Fibroblast of lung (primary cell): ENCODE data around the gene TGFBR3. TPM values are rescaled to one million over a fixed set of nuclear protein-coding genes. Genes with fewer than 3 reads are reported as not detected.

Experiments used
- DNase-seq, 2 donors: peaks; one replicate each; pipeline versions ENCODE4 v3.0.0 to v3.0.0-alpha.2; 2010; ENCODE audit warnings: low read depth in 2 of 2
- H2AFZ ChIP-seq: 2 replicates; pipeline ENCODE4 v1.5.1; 2012; ENCODE audit warnings: low read length, control low read depth, inconsistent platforms
- H3K27ac ChIP-seq: 2 replicates; pipeline ENCODE4 v1.5.1; 2011; ENCODE audit warnings: low read length, control low read depth; ENCODE audit not compliant: insufficient read depth
- H3K27me3 ChIP-seq: 2 replicates; pipeline ENCODE4 v1.5.1; 2011; ENCODE audit warnings: mild to moderate bottlenecking, low read length; ENCODE audit not compliant: control insufficient read depth, insufficient read depth
- H3K36me3 ChIP-seq: 2 replicates; pipeline ENCODE4 v1.5.1; 2011; ENCODE audit warnings: low read length; ENCODE audit not compliant: control insufficient read depth, insufficient read depth
- H3K4me1 ChIP-seq: 2 replicates; pipeline ENCODE4 v1.5.1; 2011; ENCODE audit warnings: low read length; ENCODE audit not compliant: control insufficient read depth, insufficient read depth; ENCODE audit errors: extremely low read depth
- H3K4me2 ChIP-seq: 2 replicates; pipeline ENCODE4 v1.5.1; 2011; ENCODE audit warnings: low read length, control low read depth; ENCODE audit not compliant: insufficient read depth; ENCODE audit errors: extremely low read depth
- H3K4me3 ChIP-seq, 4 experiments: fragments of 200-600 bp in 1 of 4; sonication (generic) in 1 of 4; replicated peaks in 1 of 4; 2 replicates each; pipeline ENCODE4 v1.5.1; 2011 to 2016; ENCODE audit warnings: low read length in 4 of 4, low read depth in 3 of 4, mild to moderate bottlenecking in 3 of 4, control low read depth in 2 of 4, inconsistent platforms in 1 of 4, mixed read lengths in 1 of 4; ENCODE audit not compliant: insufficient read depth in 1 of 4; ENCODE audit errors: control extremely low read depth in 1 of 4
- H3K79me2 ChIP-seq: 2 replicates; pipeline ENCODE4 v1.5.1; 2012; ENCODE audit warnings: mild to moderate bottlenecking, low read length, inconsistent platforms; ENCODE audit not compliant: control insufficient read depth, insufficient read depth
- H3K9ac ChIP-seq: 2 replicates; pipeline ENCODE4 v1.5.1; 2011; ENCODE audit warnings: mild to moderate bottlenecking, low read length, control low read depth; ENCODE audit not compliant: insufficient read depth
- H3K9me3 ChIP-seq: 2 replicates; pipeline ENCODE4 v1.5.1; 2012; ENCODE audit warnings: low read depth, low read length; ENCODE audit not compliant: control insufficient read depth, insufficient read depth
- H4K20me1 ChIP-seq: 2 replicates; pipeline ENCODE4 v1.5.1; 2011; ENCODE audit warnings: low read length; ENCODE audit not compliant: control insufficient read depth, insufficient read depth; ENCODE audit errors: extremely low read depth
- CTCF ChIP-seq, 2 donors: IDR thresholded peaks in 1 of 2; conservative IDR thresholded peaks in 1 of 2; 1 replicate in 1 of 2; 2 replicates in 1 of 2; pipeline ENCODE4 v1.5.1; 2011 to 2012; ENCODE audit warnings: low read length in 2 of 2, control low read depth in 1 of 2, inconsistent platforms in 1 of 2, low read depth in 1 of 2, mild to moderate bottlenecking in 1 of 2
- EZH2 ChIP-seq: IDR thresholded peaks from 2 replicates; pipeline ENCODE4 v1.5.1; 2012; ENCODE audit warnings: low read length, control low read depth, mild to moderate bottlenecking; ENCODE audit errors: missing control alignments
- polyA plus RNA-seq, 2 donors: library from polyadenylated mRNA; depleted of rRNA in 1 of 2; stranded (reverse) in 1 of 2; unstranded in 1 of 2; fragments of >200 nt; gene quantifications; 2 replicates each; pipeline ENCODE4 v1.2.1, GENCODE V29; 2011 to 2012; ENCODE audit warnings: missing spikeins in 1 of 2
- total RNA-seq: library from RNA; depleted of rRNA; stranded (reverse); fragments of >200 nt; gene quantifications from 2 replicates; pipeline ENCODE4 v1.2.1, GENCODE V29; 2014

The TGFBR3 gene
- total and polyA plus RNA-seq, 2 donors (not counting 1 experiment from before 2014, with no cell fraction given), result 68.3 to 98.1 TPM

GRCh38 chr1:91795591-91796389 is 90.2 kb downstream of the TGFBR3 start:
- H3K9ac ChIP-seq, result no peak overlapping the region
- H3K79me2 ChIP-seq, result peaks cover 5% of the 10 kb centered on the region
- no peak overlapping the region for H3K27ac ChIP-seq
- TF ChIP-seq CTCF (conservative IDR thresholded peaks at IDR 0.05 in 1 of 2, IDR thresholded peaks at IDR 0.05 in 1 of 2; ENCODE audit: low read depth in 1 of 2, low read length in 2 of 2) (no peak), EZH2 (no peak)
- H3K4me3 ChIP-seq, result no peak overlapping the region
- no peak overlapping the region for H2AFZ ChIP-seq
- peak overlapping the region; percentile 34 for H3K4me2 ChIP-seq
- peak; percentile 85 to 89 for DNase-seq
- no peaks in the 10 kb centered on the region for H3K27me3 ChIP-seq
- no peaks in the 10 kb centered on the region for H4K20me1 ChIP-seq
- peaks cover 17% of the 10 kb centered on the region for H3K4me1 ChIP-seq
- no peaks in the 10 kb centered on the region for H3K9me3 ChIP-seq
- no peaks in the 10 kb centered on the region for H3K36me3 ChIP-seq

GRCh38 chr1:91793877-91794276 is 92.1 kb downstream of the TGFBR3 start:
- Histone ChIP-seq H3K27me3 (no peaks in the 10 kb centered on the region), H3K36me3 (no peaks in the 10 kb centered on the region), H3K79me2 (peaks cover 5% of the 10 kb centered on the region), H3K27ac (no peak overlapping the region), H3K4me2 (no peak overlapping the region), H3K9me3 (no peaks in the 10 kb centered on the region), H3K9ac (no peak overlapping the region), H3K4me3 (no peak overlapping the region), H4K20me1 (no peaks in the 10 kb centered on the region), H2AFZ (no peak overlapping the region), H3K4me1 (peaks cover 14% of the 10 kb centered on the region)
- TF ChIP-seq CTCF (conservative IDR thresholded peaks at IDR 0.05 in 1 of 2, IDR thresholded peaks at IDR 0.05 in 1 of 2; ENCODE audit: low read depth in 1 of 2, low read length in 2 of 2) (no peak), EZH2 (no peak)
- no peak for DNase-seq

- Histone ChIP-seq H3K4me2 (no peak overlapping the region), H3K9ac (no peak overlapping the region), H3K4me1 (peaks cover 12% of the 10 kb centered on the region), H3K27ac (no peak overlapping the region), H3K79me2 (peaks cover 2% of the 10 kb centered on the region), H3K36me3 (no peaks in the 10 kb centered on the region), H3K9me3 (no peaks in the 10 kb centered on the region), H3K4me3 (no peak overlapping the region), H4K20me1 (no peaks in the 10 kb centered on the region), H2AFZ (no peak overlapping the region), H3K27me3 (no peaks in the 10 kb centered on the region)
- TF ChIP-seq EZH2 (no peak), CTCF (conservative IDR thresholded peaks at IDR 0.05 in 1 of 2, IDR thresholded peaks at IDR 0.05 in 1 of 2; ENCODE audit: low read depth in 1 of 2, low read length in 2 of 2) (no peak)
- DNase-seq, result no peak
Observed at GRCh38 chr1:91793189-91793588, 92.8 kb downstream of the TGFBR3 start.
